Sciatic nerve (tissue), 2 donors: ENCODE data around the gene AGAP3. TPM values are rescaled to one million over a fixed set of nuclear protein-coding genes. Genes with fewer than 3 reads are reported as not detected.

Source experiments
- ATAC-seq: fragments of 200-7000 bp; cut with Tn5 transposase; one replicate; pipeline ENCODE4 v1.9.1; 2020; ENCODE audit warnings: mild to moderate bottlenecking, moderate library complexity
- DNase-seq: peaks from one replicate; pipeline ENCODE4 v3.0.0-alpha.2; 2020; ENCODE audit warnings: low spot score
- intact Hi-C: fragments of 100-400 bp; cut with DNase I; formaldehyde crosslinking; loops from one replicate; pipeline ENCODE4 v1.14.2; 2022
- total RNA-seq: library from RNA; stranded (reverse); fragmentation: NEBNext Ultra II Directional; extraction: Animal tissue kit (Norgen Biotek cat#: 25700); gene quantifications from one replicate; pipeline ENCODE4 v1.2.1, GENCODE V29; 2021
- donor health status: DM: no; HTN: no; CAD: no.
- donor health status: DM: no; HTN: no; CAD: no.

AGAP3 gene
- total RNA-seq, 1 donor from 2014 or later = 99.7 TPM

DNA sequence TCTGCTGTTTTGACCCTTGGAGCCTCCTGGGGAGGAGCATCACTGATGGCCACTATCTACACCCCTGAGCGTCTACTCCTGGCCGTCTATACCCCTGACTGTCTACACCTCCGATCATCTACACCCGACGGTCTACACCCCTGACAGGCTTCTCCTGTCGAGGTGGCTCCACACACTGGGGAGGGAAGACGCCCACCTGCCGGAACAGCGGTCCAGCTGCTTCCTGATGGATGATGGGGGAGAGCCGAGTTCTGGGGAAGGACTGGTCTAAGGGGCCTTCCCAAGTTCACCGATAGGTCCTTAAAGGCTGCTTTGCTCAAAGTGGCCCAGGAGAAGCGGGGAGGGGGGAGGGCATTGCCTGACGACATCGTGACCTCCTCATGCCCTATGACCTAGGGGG lies 41.9 kb downstream of the AGAP3 start:
- DNase-seq (no peak), ATAC-seq (no peak)
- intact Hi-C loops = no loop called here

DNA sequence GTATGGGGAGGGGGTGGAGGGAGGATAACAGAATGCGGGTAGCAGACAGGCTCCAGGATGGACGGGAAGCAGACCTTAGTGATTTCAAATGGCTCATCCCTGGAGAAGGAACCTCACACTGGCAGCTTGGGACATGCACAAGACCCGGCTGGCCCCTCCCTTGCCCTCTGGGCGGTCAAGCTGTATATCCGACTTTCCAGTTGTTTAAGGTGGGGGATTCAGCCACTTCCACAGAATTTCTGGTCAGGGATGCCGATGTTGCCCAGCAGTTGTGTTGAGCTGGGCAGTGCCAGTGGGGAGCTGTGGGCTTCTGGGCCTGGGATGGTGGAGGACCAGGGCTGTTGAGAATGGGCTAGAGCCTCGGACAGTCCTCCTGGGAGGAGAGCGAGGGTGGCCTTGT lies 42.4 kb downstream of the AGAP3 start:
- ATAC-seq (no peak), DNase-seq (no peak)
- intact Hi-C loops = no loop called here

DNA sequence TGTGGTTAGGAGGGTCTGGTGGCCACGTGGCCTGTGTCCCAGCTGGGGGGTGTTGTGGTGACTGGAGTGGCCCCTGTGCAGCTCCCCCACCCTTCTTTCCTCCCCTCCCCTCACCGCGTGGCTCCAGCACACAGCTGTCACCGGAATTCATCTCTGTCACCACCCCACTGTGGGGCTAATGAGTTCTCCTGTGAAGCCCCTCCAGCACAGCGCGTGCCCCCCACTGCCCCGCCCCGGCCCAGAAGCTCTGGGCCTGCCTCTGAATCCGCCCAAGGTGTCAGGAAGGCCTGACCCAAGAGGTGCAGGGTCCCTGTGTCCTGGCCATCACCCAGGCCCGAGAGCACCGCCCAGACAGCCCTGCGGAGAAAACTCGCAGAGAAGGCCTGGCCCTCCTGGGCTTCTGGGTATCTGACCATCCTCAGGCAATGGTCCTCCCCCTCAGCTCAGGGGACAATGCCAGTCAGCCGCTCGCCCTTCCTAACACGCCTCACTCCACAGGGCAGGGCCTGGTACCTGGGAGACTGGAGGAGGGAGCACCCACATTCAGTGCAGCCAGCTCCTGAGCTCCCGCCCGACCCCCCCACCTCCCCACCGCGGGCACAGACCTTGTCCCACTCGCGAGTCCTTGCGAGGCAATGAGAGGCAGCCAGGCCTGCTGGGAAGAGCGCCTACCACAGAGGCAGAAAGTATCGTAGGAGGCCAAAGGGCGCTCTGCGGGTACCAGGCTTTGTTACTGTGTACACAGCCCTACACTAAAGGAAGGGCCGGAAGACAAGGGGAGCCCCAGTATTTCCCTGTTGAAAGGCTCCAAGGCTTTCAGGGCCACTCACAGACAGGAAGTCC lies 43.1 kb downstream of the AGAP3 start:
- DNase-seq (no peak), ATAC-seq (no peak)
- intact Hi-C loops = no loop called here

DNA sequence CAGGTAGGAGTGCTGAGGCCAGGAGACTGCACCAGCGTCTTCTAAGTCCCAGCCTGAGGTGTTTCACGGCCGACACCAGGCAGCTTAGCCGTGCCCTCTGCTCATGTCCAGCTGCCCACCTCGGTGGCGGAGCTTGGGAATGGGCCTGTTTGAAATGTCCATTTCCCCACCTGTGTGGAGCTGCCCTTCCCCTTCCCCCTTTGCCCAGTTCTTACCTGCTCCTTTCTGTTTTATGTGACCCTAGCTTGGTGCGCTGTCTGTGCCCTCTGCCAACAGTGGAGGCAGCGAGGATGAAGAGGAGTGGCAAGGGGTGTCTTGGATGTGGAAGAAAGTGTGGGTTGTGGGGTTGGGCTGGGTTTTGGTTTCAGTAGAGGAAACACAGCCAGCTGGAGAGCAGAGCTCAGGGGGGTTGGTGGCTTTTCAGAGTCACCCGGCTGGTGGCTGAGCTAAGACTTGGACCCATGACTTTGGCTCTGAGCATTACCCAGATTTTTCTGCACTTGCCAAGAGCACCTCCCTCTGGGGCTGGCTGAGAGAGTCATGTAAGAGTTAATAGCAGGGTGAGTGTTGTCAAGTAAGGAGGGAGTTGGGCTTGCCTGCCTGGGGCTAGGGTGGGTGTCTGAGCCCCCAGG lies 43.8 kb downstream of the AGAP3 start:
- ATAC-seq (no peak), DNase-seq (no peak)
- intact Hi-C loops = no loop called here

DNA sequence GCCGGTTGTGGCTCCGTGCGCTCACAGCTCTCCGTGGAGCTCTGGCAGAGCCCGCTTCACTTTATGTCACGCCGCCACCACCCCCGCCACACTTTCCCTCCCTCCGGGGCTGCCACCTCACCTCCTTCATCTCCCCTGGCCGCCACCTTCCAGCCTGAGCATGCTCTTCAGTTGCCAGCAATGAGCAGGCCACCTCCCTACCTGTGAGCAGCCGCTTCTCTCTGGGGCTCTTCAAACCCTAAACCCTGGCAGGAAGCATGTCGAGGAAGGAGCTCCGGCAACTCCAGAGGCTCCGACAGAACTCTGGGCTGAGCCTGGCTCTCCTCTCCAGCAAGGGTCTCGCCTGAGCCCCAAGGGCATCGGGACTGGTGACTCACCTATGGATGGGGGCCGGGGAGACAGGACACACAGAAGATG lies 44.5 kb downstream of the AGAP3 start:
- DNase-seq (no peak), ATAC-seq (no peak)
- intact Hi-C loops = no loop called here

DNA sequence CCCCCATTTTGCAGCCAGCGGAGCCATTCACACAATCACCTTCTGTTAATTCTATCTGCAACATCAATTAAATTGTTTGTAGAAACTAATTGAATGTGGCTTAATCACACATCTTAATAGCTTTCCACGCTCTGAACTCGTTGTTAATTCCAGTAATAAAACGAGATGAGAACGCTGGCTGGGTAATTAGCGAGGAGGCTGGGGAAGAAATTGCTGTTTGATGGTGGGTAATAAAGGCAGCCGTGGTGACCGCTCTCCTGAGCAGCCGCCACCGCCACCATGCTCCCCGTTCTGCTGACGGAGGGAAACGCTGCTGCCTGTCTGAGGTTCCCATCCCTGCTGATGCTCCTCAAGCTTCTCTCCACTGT lies 44.9 kb downstream of the AGAP3 start:
- intact Hi-C loops = no loop called here
- DNase-seq (no peak), ATAC-seq (no peak)

DNA sequence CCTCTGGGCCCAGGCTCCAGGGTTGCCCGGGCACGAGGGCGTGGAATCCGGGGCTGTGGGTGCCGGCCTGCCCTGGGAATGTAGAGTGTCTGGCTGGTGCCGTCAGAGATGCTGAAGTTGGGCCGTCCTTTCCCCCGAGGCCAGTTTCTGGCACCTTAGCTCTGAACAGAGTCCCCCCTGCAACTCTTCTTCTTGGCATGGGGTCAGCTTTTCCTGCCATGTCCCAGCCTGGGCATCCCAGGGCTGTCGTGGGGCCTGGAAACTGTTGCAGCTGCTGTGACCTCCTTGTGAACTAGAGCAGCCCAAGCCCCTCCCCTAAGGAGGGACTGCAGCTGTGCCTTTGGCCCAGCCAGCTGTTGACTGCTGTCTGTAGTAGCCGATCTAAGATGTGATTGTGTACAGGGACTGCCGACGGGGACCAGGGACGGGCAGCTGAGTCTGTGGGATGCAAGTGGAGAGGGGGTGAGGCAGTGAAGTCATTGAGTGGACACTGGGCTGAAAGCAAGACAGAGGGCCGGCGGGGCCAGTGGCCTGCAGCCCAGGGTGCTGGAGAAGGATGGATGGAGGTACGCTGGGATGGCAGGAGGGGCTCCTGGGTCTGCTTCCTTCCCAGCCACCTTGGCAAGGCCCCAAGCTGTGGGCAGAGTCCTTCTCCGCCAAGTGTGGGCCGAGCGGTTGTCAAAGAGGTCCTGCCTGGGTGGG lies 45.5 kb downstream of the AGAP3 start:
- intact Hi-C loops = no loop called here
- DNase-seq (no peak), ATAC-seq (peak; percentile 84)

DNA sequence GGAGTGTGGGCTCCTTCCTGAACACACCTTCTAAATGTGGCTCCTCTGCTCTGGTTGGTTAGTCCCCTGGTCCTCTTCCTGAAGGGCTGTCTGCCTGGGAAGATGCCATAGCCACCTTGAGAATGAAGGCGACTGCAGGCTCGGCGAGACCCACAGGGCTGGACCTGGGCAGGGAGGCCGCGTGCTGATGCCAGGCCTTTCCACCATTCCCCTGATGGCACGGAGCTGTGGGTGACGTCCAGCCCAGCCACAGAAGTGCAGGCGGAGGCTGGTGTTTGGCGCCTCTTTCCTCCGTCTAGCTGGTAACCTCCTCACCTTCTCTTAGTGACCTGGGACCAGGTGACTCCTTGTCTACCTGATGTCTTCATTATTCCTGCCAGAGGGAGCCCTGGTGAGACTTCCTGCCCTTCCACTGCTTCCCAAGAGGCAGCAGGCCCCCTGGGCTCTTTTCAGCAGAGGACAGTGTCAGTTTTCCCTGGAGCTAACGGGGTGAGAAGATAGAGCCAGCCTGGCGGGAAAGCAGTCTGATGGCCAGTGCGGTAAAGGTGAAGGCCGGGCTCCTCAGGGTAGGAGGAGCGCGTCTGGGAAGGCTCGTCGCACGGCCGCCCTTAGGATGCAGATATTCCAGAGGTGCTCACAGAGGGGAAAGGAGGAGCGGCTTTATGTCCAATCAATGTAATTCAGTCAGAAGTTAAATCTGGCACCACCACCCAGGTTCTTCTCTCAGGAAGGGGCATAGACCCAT lies 46.4 kb downstream of the AGAP3 start:
- intact Hi-C loops = no loop called here
- no peak for ATAC-seq
- no peak for DNase-seq

DNA sequence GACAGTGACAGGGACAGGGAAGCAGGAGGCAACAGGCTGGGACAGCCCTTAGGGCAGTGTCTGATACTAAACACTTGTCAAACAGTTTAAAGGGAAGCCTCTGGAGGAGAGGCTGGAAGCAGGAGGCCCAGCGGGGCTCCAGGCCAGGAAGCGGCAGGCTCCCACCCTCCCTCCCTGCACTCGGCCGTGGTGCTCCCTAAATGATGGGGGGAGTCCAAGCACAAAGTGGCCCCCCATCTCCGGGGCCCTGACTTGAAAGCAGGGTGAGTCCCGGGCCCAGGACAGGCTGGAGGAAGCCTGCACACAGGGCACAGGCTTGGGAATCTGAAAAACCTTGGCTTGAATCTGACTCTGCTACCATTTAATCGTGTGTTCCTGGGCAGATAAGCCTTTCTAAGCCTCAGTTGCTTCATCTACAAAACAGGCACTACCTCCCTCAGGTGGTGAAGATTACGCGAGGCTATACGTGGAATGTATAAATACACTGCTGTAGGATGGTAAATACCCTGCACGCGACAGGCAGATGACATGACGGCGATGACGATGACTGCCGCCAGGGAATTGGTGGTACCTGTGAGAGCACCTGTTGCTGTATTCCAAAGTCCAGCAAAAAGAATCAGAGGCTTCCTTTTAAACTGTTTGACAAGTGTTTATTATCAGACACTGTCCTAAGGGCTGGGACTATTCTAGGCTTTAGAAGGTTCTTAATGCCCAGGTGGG lies 47.2 kb downstream of the AGAP3 start:
- DNase-seq (no peak), ATAC-seq (no peak)
- intact Hi-C loops = no loop called here

DNA sequence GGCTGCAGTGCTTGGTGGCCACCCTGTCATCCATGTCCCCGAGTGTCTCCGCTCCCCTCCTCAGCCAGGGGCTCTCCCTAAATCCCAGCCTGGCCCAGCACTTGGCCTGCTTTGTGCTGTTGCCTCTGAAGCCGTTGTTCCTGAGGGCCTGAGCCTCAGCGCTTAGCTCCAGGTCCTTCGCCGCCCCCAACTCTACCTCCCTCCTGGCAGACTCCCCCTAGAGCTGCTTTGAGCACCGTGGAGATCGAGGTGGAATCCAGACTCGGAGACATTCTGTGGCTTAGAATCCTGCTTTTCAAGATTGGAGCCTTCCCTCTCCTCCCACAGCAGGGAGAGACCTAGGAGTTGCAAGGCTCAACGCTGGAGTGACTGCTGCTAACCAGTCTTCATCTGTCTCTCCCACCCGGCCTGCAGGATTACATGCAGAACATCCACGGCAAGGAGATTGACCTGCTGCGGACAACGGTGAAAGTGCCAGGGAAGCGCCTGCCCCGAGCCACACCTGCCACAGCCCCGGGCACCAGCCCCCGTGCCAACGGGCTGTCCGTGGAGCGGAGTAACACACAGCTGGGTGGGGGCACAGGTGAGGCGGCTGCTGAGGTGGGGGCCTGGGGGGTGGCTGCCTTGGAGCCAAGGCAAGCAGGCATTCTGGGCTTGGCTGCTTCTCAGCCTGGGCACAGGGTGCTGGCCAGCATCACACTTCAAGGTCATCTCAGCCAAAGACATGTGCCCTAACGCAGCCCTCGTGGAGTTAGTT lies 47.9 kb downstream of the AGAP3 start:
- ATAC-seq = no peak
- intact Hi-C loops = no loop called here
- DNase-seq = peak; percentile 57

DNA sequence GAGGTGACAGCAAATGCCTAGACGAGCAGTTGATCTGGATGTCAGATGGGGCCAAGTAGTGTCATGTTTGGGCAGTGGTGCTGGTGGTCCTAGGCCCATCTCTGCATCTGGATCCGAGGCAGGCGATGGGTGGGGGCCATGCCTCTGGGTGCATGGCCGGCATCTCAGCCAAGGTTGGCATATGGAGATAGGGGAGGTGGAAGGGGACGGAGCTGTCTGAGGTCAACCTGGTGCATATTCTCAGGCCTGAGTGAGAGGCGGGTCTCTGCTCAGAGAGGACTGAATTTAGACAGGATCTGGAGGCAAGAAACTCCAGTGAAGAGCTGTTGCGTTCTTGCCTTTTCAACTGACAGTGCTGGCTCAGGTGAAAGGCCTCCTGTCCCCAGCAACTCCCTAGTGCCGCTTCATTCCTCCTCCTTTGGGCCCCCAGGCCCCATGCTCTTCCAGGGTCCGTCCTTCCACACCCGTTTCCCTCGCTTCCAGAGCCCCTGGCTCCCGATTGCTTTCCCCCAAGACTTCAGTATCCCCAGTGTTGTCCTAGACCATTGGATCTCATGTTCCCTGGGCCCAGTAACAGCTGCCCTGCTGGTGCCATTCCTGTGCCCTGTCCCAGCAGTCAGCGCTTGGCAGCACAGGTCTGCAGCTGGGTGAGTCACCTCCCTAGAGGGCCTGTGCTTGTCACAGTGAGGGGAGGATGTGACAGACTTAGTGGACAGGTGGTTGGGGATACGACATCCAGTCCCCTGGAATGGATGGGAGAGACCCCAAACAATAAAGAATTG lies 48.7 kb downstream of the AGAP3 start:
- intact Hi-C loops = loop anchor here (5.0 kb wide), 1 partner anchor 37 kb away; no protein-coding TSS in a partner anchor
- ATAC-seq (no peak), DNase-seq (peak; percentile 42)

DNA sequence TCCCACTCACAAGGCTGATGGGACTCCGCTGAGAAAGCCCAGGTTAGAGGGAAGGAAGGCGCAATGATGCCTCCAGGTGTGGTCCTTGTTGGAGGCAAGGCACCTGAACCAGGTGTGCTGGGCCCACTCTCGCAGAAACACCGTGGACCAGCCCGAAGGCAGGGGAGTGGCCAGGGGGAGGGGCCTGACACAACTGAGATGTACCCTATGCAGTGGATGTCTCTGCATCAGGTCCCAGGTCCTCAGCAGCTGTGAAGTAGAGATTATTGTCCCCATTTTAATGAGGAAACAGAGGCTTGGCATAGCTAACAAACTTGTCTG lies 49.2 kb downstream of the AGAP3 start:
- intact Hi-C loops = loop anchor here (5.0 kb wide), 1 partner anchor 37 kb away; no protein-coding TSS in a partner anchor
- DNase-seq (peak; percentile 34), ATAC-seq (no peak)

DNA sequence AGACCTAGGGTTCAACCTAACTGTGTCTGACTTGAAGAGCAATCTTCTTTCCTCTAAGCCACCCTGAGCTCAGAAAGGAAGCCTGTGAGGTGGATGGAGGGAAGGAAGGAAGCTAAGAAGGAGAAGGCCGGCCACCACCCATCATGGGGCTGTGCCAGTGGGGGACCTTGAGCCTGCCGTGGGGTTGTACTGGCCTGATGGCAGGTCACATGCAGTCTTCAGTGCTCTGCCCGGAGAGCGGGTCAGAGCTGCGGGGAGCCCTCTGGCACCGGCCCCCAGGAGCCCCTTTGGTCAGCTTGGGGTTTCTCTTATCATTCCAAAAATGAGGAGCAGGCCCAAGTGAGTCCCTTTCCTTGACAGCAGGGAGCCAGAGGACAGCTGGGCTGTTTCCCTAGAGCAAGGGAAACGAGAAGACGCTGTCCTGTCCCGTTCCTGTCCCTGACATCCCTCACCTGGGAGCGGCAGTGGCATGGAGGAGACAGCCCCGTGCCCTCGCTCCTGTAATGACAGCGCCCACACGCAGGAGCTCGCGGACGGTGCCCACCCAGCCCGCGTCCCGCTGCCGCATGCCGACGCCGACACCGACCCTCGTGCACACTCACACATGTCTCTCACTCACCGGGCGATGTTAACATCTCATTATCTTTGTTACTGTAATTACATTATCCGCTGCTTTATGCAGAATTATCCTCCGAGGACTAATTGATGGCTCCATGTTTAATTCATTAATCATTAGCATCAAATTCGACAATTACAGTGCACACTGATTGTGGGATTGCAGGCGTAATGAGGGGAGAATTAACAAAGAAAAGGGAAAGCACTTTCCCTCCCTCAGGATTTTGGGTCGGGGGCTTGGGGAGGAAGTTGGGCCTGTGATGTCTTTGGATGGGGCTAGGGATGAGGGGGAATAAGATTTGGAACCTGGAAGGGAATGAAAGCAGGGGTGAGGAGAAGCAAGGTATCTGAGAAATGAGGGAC lies 49.9 kb downstream of the AGAP3 start:
- ATAC-seq = no peak
- intact Hi-C loops = loop anchor here (5.0 kb wide), 1 partner anchor 36 kb away; no protein-coding TSS in a partner anchor
- peak; percentile 37 for DNase-seq

DNA sequence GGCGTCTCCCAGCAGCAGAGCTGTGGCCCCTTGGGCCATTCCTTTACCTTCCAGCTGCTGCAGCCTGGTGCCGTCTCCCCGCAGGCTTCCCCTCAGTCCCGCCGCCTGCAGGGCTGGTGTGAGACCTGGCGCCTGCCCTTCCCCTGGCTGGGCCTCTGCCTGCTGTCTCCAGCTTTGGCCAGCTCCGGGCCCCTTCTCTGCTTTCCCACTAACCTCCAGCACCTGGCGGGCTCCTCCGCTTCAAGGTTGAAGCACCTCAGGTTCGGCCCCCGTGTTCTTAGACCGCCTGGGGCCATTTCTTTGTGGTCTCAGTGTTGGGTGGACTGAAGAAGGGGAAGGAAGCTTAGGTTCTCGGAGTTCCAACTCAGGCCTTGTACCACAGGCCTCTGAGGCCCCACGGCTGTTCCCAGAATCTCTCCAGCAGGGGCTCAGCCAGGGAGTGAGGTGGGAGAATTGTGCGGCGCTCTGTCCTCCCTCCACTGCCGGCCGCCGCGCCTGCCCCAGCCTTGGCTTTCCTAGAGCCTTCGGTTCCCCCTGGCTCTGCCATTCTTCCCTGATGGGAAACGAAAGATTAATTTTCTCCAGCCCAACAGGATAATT lies 50.9 kb downstream of the AGAP3 start:
- DNase-seq (peak; percentile 36), ATAC-seq (no peak)
- intact Hi-C loops = loop anchor here (5.0 kb wide), 1 partner anchor 35 kb away; no protein-coding TSS in a partner anchor

DNA sequence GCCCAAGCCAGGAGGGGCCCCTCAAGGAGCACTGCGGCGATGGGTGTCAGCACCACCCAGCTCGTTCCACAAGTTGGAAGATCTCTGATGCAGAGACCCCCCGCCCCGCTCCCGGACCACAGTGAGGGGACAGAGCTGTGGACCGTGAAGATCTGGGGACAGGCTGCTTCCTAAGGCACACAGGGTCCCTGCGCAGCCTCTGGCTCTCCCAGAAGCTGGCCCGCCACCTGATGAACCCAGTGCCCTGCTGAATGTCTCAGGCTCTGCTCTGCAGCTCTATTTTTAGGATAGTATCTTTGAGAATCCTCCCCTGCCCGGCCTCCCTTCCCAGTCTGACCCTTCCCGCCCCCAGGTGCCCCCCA lies 51.5 kb downstream of the AGAP3 start:
- DNase-seq (peak; percentile 49), ATAC-seq (no peak)
- intact Hi-C loops = loop anchor here (5.0 kb wide), 1 partner anchor 35 kb away; no protein-coding TSS in a partner anchor
